ENCODE data around the gene GPR37L1. TPM values are rescaled to one million over a fixed set of nuclear protein-coding genes. Genes with fewer than 3 reads are reported as not detected.

GPR37L1 gene
- total RNA-seq, 2 experiments from 2014 or later, result 0.03 TPM; not detected in 1

DNA sequence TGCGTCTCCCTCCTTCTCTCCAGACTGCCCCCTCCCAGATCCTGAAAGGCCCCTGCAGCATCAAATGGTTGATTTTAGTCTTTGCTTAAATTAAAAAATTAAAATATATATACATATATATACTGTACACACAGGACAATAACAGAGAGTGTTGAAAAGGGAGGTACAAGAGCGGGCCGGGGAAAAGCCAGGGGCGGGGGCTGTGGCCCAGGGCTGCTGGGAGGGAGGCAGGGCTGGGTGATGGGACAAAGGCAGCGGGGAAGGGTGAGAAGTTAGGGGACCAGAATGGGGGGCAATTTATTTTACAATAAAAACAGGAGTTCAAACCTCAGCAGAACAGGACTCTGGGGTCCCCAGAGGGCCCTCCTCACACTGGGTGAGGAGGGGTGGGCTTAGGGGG, 11.3 kb downstream of the GPR37L1 start:
- peaks cover 57% of the 10 kb centered on the region for H3K36me3 ChIP-seq (ENCODE audit: insufficient read depth, low read length)
- peaks cover 6% of the 10 kb centered on the region; the same call in 1 of the 2 replicates for H3K79me2 ChIP-seq (ENCODE audit: insufficient read depth, low read depth, low read length)
- 0 out of 2 replicates have a peak, but pooled peaks cover 5% of the 10 kb centered on the region for H4K20me1 ChIP-seq (ENCODE audit: insufficient read depth, low read length)
- no peak for TF ChIP-seq EZH2phosphoT487 (IDR thresholded peaks at IDR 0.05; ENCODE audit: borderline replicate concordance, low read depth, low read length)
- TF ChIP-seq, protein P1, sequence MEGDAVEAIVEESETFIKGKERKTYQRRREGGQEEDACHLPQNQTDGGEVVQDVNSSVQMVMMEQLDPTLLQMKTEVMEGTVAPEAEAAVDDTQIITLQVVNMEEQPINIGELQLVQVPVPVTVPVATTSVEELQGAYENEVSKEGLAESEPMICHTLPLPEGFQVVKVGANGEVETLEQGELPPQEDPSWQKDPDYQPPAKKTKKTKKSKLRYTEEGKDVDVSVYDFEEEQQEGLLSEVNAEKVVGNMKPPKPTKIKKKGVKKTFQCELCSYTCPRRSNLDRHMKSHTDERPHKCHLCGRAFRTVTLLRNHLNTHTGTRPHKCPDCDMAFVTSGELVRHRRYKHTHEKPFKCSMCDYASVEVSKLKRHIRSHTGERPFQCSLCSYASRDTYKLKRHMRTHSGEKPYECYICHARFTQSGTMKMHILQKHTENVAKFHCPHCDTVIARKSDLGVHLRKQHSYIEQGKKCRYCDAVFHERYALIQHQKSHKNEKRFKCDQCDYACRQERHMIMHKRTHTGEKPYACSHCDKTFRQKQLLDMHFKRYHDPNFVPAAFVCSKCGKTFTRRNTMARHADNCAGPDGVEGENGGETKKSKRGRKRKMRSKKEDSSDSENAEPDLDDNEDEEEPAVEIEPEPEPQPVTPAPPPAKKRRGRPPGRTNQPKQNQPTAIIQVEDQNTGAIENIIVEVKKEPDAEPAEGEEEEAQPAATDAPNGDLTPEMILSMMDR (conservative IDR thresholded peaks at IDR 0.05; ENCODE audit: low read length), result no peak
- H3K9me2 ChIP-seq (ENCODE audit: insufficient read depth, low read length), result no peaks in the 10 kb centered on the region
- no peak overlapping the region for H2AFZ ChIP-seq (ENCODE audit: low read length)
- H3K9me3 ChIP-seq (ENCODE audit: low read length), result no peaks in the 10 kb centered on the region
- H3K4me3 ChIP-seq (ENCODE audit: low read depth, low read length, poor library complexity, severe bottlenecking), result no peak overlapping the region
- DNase-seq (ENCODE audit: low spot score), result no peak
- ChIA-PET POLR2A (no interaction called here), CTCF (ENCODE audit: unreplicated experiment) (no interaction called here)
- no TSS peak for BruUV-seq (replicated peaks)
- intact Hi-C loops (cut with micrococcal nuclease; ENCODE audit: unreplicated experiment), result no loop called here
- no peaks in the 10 kb centered on the region for H3K4me1 ChIP-seq (ENCODE audit: insufficient read depth, low read length, poor library complexity, severe bottlenecking)
- H3K4me2 ChIP-seq (ENCODE audit: low read length), result no peak overlapping the region
- H3K27ac ChIP-seq (ENCODE audit: low read depth, low read length, poor library complexity, severe bottlenecking), result no peak overlapping the region

GRCh38 chr1:202134645-202135172, 12.0 kb downstream of the GPR37L1 start:
- ChIA-PET POLR2A (interaction anchor here (1.1 kb wide), 1 partner anchor 26 kb away, joined by 4 read pairs; the partner anchor contains the start of gene PTPN7), CTCF (ENCODE audit: unreplicated experiment) (interaction anchor here (0.8 kb wide), 1 partner anchor 21 kb away, joined by 3 read pairs; no protein-coding TSS in a partner anchor)
- 0 out of 2 replicates have a peak, but pooled peaks cover 5% of the 10 kb centered on the region for H4K20me1 ChIP-seq (ENCODE audit: insufficient read depth, low read length)
- TF ChIP-seq, protein P1 (conservative IDR thresholded peaks at IDR 0.05; ENCODE audit: low read length), result no peak
- TF ChIP-seq EZH2phosphoT487 (IDR thresholded peaks at IDR 0.05; ENCODE audit: borderline replicate concordance, low read depth, low read length), result no peak
- H2AFZ ChIP-seq (ENCODE audit: low read length), result no peak overlapping the region
- H3K79me2 ChIP-seq (ENCODE audit: insufficient read depth, low read depth, low read length), result peaks cover 6% of the 10 kb centered on the region; the same call in 1 of the 2 replicates
- DNase-seq (ENCODE audit: low spot score), result no peak
- no peak overlapping the region for H3K4me3 ChIP-seq (ENCODE audit: low read depth, low read length, poor library complexity, severe bottlenecking)
- H3K4me2 ChIP-seq (ENCODE audit: low read length), result no peak overlapping the region
- H3K9me3 ChIP-seq (ENCODE audit: low read length), result no peaks in the 10 kb centered on the region
- no peak overlapping the region for H3K27ac ChIP-seq (ENCODE audit: low read depth, low read length, poor library complexity, severe bottlenecking)
- H3K36me3 ChIP-seq (ENCODE audit: insufficient read depth, low read length), result peaks cover 57% of the 10 kb centered on the region
- no peaks in the 10 kb centered on the region for H3K9me2 ChIP-seq (ENCODE audit: insufficient read depth, low read length)
- BruUV-seq (replicated peaks), result no TSS peak
- intact Hi-C loops (cut with micrococcal nuclease; ENCODE audit: unreplicated experiment), result loop anchor here (1.0 kb wide), 1 partner anchor 125 kb away; no protein-coding TSS in a partner anchor
- H3K4me1 ChIP-seq (ENCODE audit: insufficient read depth, low read length, poor library complexity, severe bottlenecking), result no peaks in the 10 kb centered on the region

DNA sequence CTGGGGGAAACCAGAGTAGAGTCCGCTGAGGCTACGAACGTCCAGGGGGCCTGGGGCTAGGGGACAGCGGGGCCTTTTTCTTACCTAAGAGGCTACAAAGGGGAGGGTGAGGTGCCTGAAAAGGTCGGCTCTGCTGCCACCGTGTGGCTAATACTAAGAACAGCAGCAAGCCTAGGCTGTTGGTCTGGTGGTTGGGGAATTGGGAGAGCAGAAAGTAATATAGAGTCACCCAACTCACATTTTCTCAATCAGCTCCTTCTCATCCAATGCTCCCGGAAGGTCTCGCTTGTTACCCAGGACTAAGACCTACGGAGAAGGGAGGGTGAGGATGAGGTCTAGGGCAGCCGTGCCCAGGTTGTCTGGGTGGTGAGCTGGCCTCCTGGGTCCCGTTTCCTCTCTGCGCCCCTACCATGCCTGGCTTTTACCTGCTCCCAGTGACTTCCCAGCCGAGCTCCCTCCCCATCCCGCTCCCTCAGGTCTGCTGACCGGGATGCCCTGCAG, 12.6 kb downstream of the GPR37L1 start:
- Histone ChIP-seq H3K27ac (ENCODE audit: low read depth, low read length, poor library complexity, severe bottlenecking) (no peak overlapping the region), H3K4me1 (ENCODE audit: insufficient read depth, low read length, poor library complexity, severe bottlenecking) (no peaks in the 10 kb centered on the region), H3K4me3 (ENCODE audit: low read depth, low read length, poor library complexity, severe bottlenecking) (no peak overlapping the region), H2AFZ (ENCODE audit: low read length) (no peak overlapping the region), H3K79me2 (ENCODE audit: insufficient read depth, low read depth, low read length) (peaks cover 7% of the 10 kb centered on the region; the same call in 1 of the 2 replicates), H3K9me3 (ENCODE audit: low read length) (no peaks in the 10 kb centered on the region), H4K20me1 (ENCODE audit: insufficient read depth, low read length) (0 out of 2 replicates have a peak, but pooled peaks cover 5% of the 10 kb centered on the region), H3K9me2 (ENCODE audit: insufficient read depth, low read length) (no peaks in the 10 kb centered on the region), H3K4me2 (ENCODE audit: low read length) (no peak overlapping the region), H3K36me3 (ENCODE audit: insufficient read depth, low read length) (peaks cover 57% of the 10 kb centered on the region)
- DNase-seq (ENCODE audit: low spot score), result peak; percentile 73
- no TSS peak for BruUV-seq (replicated peaks)
- intact Hi-C loops (cut with micrococcal nuclease; ENCODE audit: unreplicated experiment), result loop anchor here (1.0 kb wide), 1 partner anchor 126 kb away; no protein-coding TSS in a partner anchor
- no peak for TF ChIP-seq EZH2phosphoT487 (IDR thresholded peaks at IDR 0.05; ENCODE audit: borderline replicate concordance, low read depth, low read length)
- TF ChIP-seq, protein P1 (conservative IDR thresholded peaks at IDR 0.05; ENCODE audit: low read length), result peak; percentile 88
- ChIA-PET POLR2A (interaction anchor here (0.8 to 1.1 kb wide), 2 partner anchors 9 to 25 kb away, joined by 4 read pairs; partner anchors contain the start of genes ARL8A and PTPN7), CTCF (ENCODE audit: unreplicated experiment) (interaction anchor here (0.5 to 0.8 kb wide), 2 partner anchors 22 to 41 kb away, joined by 3 to 4 read pairs; no protein-coding TSS in a partner anchor)

All from OCI-LY7 (cell line).